Neural cell (in vitro differentiated cells): ENCODE data around the gene ATP1A1.

Source experiments
- CTCF ChIP-seq: fragments of 450-650 bp; IDR thresholded peaks from 2 replicates; pipeline ENCODE4 v1.5.1; 2014; ENCODE audit warnings: antibody characterized with exemption, mild to moderate bottlenecking, moderate library complexity; ENCODE audit not compliant: poor library complexity, severe bottlenecking
- EP300 ChIP-seq: fragments of 450-650 bp; conservative IDR thresholded peaks from 2 replicates; pipeline ENCODE4 v1.6.1; 2014; ENCODE audit warnings: antibody characterized with exemption, mild to moderate bottlenecking, moderate library complexity; ENCODE audit not compliant: poor library complexity, severe bottlenecking
- TAF1 ChIP-seq: IDR thresholded peaks from 2 replicates; pipeline ENCODE4 v1.6.1; 2012; ENCODE audit warnings: low read depth

GRCh38 chr1:116335850-116336624, 37.0 kb upstream of the ATP1A1 start:
- TF ChIP-seq EP300 (no peak), CTCF (no peak), TAF1 (no peak)
